GM19025 (cell line): ENCODE results near the gene ATXN10.

Experiments
- ATAC-seq: cut with Tn5 transposase; IDR thresholded peaks from one replicate; pipeline ENCODE4 v1.9.1; 2021; ENCODE audit warnings: mild to moderate bottlenecking, low read depth, moderate library complexity; ENCODE audit not compliant: unreplicated experiment

The ATXN10 gene

GRCh38 chr22:45870011-45870410, 198.4 kb downstream of the ATXN10 start:
- no peak for ATAC-seq

GRCh38 chr22:45871721-45872120, 200.1 kb downstream of the ATXN10 start:
- no peak for ATAC-seq

- ATAC-seq = no peak
These were observed 201.1 kb downstream of the ATXN10 start for GRCh38 chr22:45872659-45873263.

DNA sequence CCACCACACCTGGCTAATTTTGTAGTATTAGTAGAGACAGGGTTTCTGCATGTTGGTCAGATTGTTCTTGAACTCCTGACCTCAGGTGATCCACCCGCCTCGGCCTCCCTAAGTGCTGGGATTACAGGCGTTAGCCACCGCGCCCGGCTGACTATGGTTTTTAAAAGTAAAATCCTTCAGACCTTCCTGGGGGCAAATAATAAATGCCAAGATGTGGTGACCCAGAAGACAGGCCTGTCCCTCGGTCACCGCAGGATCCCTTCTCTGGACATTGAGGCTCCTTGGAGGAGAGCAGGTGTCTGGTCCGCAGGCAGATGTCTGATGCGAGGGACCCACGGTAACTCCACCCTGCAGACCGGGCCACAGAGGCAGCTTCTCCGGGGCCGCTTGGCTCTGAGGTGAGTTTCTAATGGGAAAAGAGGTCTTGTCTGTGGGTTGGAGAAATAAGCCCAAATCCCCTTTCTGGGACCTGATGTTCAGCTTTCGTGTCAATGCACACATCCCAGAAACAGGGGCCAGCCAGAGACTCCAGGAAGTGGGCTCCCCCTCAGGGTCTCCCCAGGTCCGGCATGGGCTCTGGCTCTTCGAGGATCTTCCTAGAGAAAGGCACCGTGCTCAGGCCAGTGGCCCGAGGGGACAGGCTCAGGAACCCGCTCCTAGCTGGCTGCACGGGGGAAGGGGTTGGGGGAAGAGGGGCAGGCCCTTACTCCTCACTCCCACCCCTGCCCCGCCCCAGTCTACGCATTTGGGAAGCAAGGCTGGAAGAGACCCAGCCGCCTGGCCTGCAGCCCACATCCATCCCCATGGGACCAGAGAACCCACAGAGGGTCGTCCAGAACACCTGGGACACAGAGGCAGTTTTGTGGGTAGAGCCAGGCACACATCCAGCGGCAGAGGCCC, 204.8 kb downstream of the ATXN10 start:
- ATAC-seq = no peak

GRCh38 chr22:45877036-45877380, 205.4 kb downstream of the ATXN10 start:
- no peak for ATAC-seq

GRCh38 chr22:45877651-45878050, 206.0 kb downstream of the ATXN10 start:
- no peak for ATAC-seq

DNA sequence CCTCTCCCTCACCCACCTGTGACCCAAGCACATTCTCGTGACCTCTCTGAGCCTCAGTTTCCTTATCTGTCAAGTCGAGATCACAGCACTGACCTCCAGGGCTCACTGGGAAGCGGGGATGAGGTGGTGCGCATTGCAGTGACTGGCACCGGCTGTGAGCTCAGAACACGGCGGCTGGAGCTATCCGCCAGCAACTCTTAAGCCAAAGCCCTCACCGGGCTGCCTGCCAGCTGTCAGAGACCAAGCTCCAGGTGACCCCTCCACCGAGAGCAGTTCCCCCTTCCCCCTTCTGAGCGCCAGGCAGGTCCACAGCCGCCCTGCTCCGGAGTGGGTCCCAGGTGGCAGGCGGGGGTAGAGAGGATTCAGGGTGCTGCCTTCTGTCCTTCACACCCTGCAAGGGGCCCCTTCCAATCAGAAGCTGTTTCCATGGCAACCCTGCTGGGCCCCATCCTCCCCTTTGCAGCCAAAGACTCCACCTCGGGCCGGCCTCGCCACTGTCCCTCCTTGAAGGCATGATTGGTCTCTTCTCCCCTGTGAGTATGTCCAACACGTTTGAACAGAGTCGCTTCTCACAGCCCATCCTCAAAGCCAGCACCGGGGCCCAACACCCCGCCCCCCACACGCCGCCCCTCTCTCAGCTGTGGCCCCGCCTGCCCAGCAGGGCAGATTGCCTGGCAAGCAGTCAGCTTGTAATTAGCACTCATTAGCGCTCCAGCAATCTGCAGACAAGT, 206.6 kb downstream of the ATXN10 start:
- ATAC-seq = no peak

DNA sequence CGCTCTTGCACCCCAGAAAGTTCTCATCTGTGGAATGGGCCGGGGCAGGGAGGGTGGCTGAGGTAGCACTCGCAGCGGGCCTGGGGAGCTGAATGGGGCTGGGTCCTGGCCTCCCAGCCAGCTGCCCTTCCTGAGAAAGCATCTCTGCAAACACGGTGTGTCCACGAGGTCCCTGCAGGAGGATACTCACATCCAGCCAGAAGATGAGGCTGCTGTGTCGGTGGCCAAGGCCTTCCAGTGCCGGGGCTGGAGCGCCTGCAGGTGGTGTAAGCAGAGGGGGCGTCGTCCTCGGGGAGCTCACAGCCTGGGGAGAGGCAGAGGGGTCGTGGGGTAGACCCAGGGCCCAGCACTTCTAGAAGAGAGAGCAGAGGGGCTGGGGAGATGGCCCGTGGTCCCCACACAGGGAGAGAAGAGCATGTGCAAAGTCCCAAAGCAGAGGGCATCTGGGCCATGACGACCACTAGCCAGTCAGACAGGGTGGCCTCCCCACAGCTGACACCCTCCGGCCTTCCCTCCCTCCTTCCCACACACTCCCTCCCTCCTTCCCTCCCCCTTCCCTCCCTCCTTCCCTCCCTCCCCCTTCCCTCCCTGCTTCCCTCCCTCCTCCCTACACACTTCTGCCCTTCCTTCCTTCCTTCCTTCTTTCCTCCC, 207.4 kb downstream of the ATXN10 start:
- ATAC-seq = no peak

GRCh38 chr22:45879552-45879949, 207.9 kb downstream of the ATXN10 start:
- ATAC-seq = no peak

GRCh38 chr22:45880091-45880715, 208.6 kb downstream of the ATXN10 start:
- no peak for ATAC-seq

- ATAC-seq = no peak
These were observed 209.3 kb downstream of the ATXN10 start for GRCh38 chr22:45880716-45881523.

DNA sequence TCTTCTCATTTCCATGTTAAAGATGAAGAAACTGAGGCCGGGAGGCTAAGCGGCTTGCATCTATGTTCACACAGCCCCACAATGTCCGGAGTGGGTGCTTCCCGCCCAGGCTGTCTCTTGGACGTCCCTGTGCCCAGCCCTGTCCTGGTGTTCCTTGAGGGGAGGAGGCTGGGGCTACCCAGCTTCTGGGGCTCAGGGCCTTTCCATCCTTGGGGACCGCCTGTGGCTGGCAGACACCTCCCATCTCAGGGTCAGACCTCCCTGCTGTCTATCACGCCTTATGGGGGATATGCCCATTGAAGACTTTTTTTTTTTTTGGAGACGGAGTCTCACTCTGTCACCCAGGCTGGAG, 209.9 kb downstream of the ATXN10 start:
- ATAC-seq = no peak

DNA sequence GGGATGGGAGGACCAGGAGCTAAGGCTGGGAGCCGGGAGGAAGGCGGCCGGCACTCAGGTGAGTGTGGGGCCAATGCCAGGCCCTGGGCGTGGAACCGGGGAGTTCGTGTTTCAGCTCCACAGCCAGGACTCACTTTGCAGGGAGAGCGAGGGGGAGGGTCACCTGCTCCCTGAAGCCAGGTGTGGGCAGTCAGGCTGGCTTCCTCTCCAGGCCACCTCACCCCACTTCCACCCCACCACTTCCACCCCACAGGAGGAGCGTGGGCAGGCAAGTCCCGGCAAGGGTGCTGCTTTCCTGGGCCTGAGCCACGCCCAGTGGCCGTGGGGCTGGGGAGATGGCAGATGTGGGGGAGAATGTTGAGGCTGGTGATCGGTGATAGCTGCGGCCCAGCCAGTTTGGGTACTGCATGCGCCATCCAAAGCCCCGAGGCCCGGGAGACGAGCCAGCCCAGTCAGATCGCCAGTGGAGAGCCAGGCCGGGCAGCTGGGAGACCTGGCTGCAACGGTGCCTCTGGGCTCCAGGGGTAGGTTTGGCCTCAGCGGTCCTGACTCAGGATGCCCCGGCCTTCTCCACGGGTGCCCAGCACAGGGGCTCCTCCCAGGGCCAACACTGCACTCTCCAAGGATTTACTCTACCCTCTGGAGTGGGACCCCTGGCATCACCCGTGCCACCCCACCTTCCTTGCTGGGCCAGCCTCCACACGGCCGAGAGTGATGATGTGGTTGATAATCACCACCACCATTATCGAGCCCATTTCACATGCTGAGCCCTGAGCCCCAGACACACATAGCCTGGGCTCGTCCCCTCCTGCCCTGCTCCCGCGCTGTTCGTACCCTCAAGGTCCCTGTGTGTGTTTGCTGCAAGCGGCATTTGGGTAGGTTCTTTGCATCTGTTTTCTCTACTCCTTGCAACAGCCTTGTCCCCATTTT, 211.5 kb downstream of the ATXN10 start:
- no peak for ATAC-seq

GRCh38 chr22:45883811-45884170, 212.2 kb downstream of the ATXN10 start:
- ATAC-seq = no peak

GRCh38 chr22:45884201-45885062, 212.8 kb downstream of the ATXN10 start:
- no peak for ATAC-seq

- no peak for ATAC-seq
These were observed 213.7 kb downstream of the ATXN10 start for GRCh38 chr22:45885171-45885840.

DNA sequence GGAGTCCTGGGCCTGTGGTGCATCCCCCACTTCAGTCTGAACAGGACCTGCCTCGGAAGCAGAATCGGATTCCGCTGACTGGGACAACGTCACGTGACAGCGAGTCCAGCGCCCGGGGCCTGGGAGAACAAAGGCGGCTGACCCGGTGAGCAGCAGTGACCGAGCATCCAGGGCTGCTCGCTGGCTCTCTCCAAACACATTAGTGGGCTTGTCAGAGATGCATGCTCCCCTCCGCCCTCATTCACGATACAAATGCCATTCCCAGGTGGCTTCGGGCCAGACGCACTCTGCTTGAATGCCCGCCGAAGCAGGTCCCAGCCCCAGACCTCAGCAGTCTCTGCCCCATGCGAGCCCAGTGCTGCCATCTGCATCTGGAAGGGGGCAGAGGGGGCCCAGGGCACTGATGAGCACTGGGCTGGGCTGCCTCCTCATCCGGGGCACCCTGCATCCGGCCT, 214.3 kb downstream of the ATXN10 start:
- ATAC-seq = no peak
